GM18511 (cell line): ENCODE measurements around the gene LOC128125822.
"Not testable (repeated sequence)": the region's sequence is repeated elsewhere in the genome, so short reads cannot be mapped to it uniquely, and the experiment has no call there.

Experiments
- ATAC-seq: cut with Tn5 transposase; IDR thresholded peaks from one replicate; pipeline ENCODE4 v1.9.1; 2021; ENCODE audit warnings: mild to moderate bottlenecking, moderate library complexity; ENCODE audit not compliant: unreplicated experiment

Gene LOC128125822

GRCh38 chr6:63572044-63572746 is at the start of gene LOC128125822, which contains the start of gene PTP4A1:
TSS of gene LOC128125822 (plus strand) at chr6:63572480.
TSS of gene PTP4A1 (plus strand) at chr6:63572480. CDS start at chr6:63576881, 4,401 bp downstream.
- ATAC-seq = peak; percentile 86

GRCh38 chr6:63522911-63523287 is 49.4 kb upstream of the LOC128125822 start:
- ATAC-seq = not testable (repeated sequence)

GRCh38 chr6:63523630-63524029 is 48.6 kb upstream of the LOC128125822 start:
- ATAC-seq = no peak

- peak; percentile 57 for ATAC-seq
These were observed 46.9 kb upstream of the LOC128125822 start for GRCh38 chr6:63525186-63525878.

GRCh38 chr6:63526931-63527330 is 45.3 kb upstream of the LOC128125822 start:
- ATAC-seq = no peak

- peak; percentile 58 for ATAC-seq
These were observed 44.4 kb upstream of the LOC128125822 start for GRCh38 chr6:63527658-63528514.

- no peak for ATAC-seq
These were observed 42.8 kb upstream of the LOC128125822 start for GRCh38 chr6:63529498-63529897.

- no peak for ATAC-seq
These were observed 42.1 kb upstream of the LOC128125822 start for GRCh38 chr6:63530182-63530581.

GRCh38 chr6:63530991-63531390 is 41.3 kb upstream of the LOC128125822 start:
- ATAC-seq = no peak

GRCh38 chr6:63533026-63533425 is 39.3 kb upstream of the LOC128125822 start:
- no peak for ATAC-seq

GRCh38 chr6:63533952-63534351 is 38.3 kb upstream of the LOC128125822 start:
- ATAC-seq = no peak

GRCh38 chr6:63537201-63537958 is 34.9 kb upstream of the LOC128125822 start:
- ATAC-seq = peak; percentile 85

GRCh38 chr6:63537959-63538300 is 34.4 kb upstream of the LOC128125822 start:
- ATAC-seq = no peak

GRCh38 chr6:63538550-63538949 is 33.7 kb upstream of the LOC128125822 start:
- no peak for ATAC-seq

- ATAC-seq = no peak
These were observed 29.3 kb upstream of the LOC128125822 start for GRCh38 chr6:63543001-63543400.

GRCh38 chr6:63543982-63544381 is 28.3 kb upstream of the LOC128125822 start:
- ATAC-seq = no peak

- no peak for ATAC-seq
These were observed 26.0 kb upstream of the LOC128125822 start for GRCh38 chr6:63546236-63546635.

GRCh38 chr6:63546697-63547096 is 25.6 kb upstream of the LOC128125822 start:
- no peak for ATAC-seq

- ATAC-seq = no peak
These were observed 23.2 kb upstream of the LOC128125822 start for GRCh38 chr6:63549076-63549475.

- peak; percentile 99 for ATAC-seq
These were observed 19.1 kb upstream of the LOC128125822 start for GRCh38 chr6:63553208-63553607.

- ATAC-seq = no peak
These were observed 18.4 kb upstream of the LOC128125822 start for GRCh38 chr6:63553900-63554299.
